Prostate gland (tissue), 2 donors: Measurements from ENCODE around the gene MICAL3.

Experiments
- CTCF ChIP-seq, 4 experiments: fragments of 200-600 bp in 2 of 4; fragments of 450-650 bp in 2 of 4; sonication (generic) in 2 of 4; IDR thresholded peaks; 1 replicate in 3 of 4; 2 replicates in 1 of 4; pipeline ENCODE4 v1.5.1; 2016 to 2019; ENCODE audit warnings: antibody characterized with exemption in 4 of 4, mild to moderate bottlenecking in 2 of 4, moderate library complexity in 2 of 4
- POLR2A ChIP-seq: fragments of 450-650 bp; IDR thresholded peaks from one replicate; pipeline ENCODE4 v1.6.1; 2016; ENCODE audit warnings: antibody characterized with exemption, mild to moderate bottlenecking
- POLR2AphosphoS5 ChIP-seq: sonication (generic); formaldehyde crosslinking; IDR thresholded peaks from one replicate; pipeline ENCODE4 v1.6.1; 2017; ENCODE audit warnings: antibody characterized with exemption

GRCh38 chr22:17792299-17792698 is 232.1 kb downstream of the MICAL3 start:
- TF ChIP-seq CTCF (IDR thresholded peaks at IDR 0.05) (no peak), POLR2A (no peak), POLR2AphosphoS5 (no peak)
